Right lobe of liver (tissue), 4 donors: ENCODE data around the gene KCTD20.

Experiments used
- CTCF ChIP-seq, 4 donors: fragments of 200-600 bp in 3 of 4; fragments of 450-650 bp in 1 of 4; IDR thresholded peaks; one replicate each; pipeline versions ENCODE4 v1.5.1 to v1.8.0; 2016 to 2022; ENCODE audit warnings: antibody characterized with exemption in 4 of 4, mild to moderate bottlenecking in 2 of 4
- POLR2A ChIP-seq: fragments of 450-650 bp; IDR thresholded peaks from one replicate; pipeline ENCODE4 v1.6.1; 2017; ENCODE audit warnings: antibody characterized with exemption, mild to moderate bottlenecking
- donor health status: DM: no; HTN: no; CAD: no.
- donor health status: DM: no; HTN: no; CAD: no.
- donor health status: DM: no; HTN: yes; CAD: no.

- TF ChIP-seq CTCF (IDR thresholded peaks at IDR 0.05) (no peak), POLR2A (no peak)
These were observed 27.1 kb downstream of the KCTD20 start for GRCh38 chr6:36469946-36470345.
